K562 (cell line): ENCODE results near the gene DNAJC18. TPM values are rescaled to one million over a fixed set of nuclear protein-coding genes. Genes with fewer than 3 reads are reported as not detected.
A peak's percentile ranks its signal among the peaks of the same experiment; 100 is the strongest.

Experiments used
- ATAC-seq: fragments of 200-7000 bp; cut with Tn5 transposase; 3 replicates; pipeline ENCODE4 v1.9.1; 2020; ENCODE audit warnings: moderate library complexity
- BruUV-seq: library from RNA; stranded (reverse); fragments of 400-500 nt; replicated peaks from 2 replicates; lab custom pipeline; 2021; lab: Mats Ljungman, UMichigan
- CTCF ChIA-PET: fragments of 300-600 bp; formaldehyde crosslinking; extraction: SDS; loops from one replicate; lab custom pipeline; 2021; ENCODE audit warnings: low intra/inter-chr PET ratio; lab: Yijun Ruan, JAX
- POLR2A ChIA-PET: fragments of 300-600, 350-650 bp; sonication (Branson Sonifier 250); formaldehyde crosslinking; extraction: SDS; loops from one replicate; lab custom pipeline; 2021; ENCODE audit warnings: antibody characterized with exemption, inconsistent platforms; lab: Yijun Ruan, JAX
- DNase-seq, 4 experiments: peaks; one replicate each; pipeline versions ENCODE4 v3.0.0 to v3.0.0-alpha.2; 2011 to 2018; ENCODE audit warnings: low spot score in 3 of 4, mixed read lengths in 3 of 4; ENCODE audit errors: extremely low read depth in 1 of 4
- FAIRE-seq: peaks from 2 replicates; lab custom pipeline; 2011; peaks lifted over from hg19 to GRCh38; lab: Jason Lieb, UNC
- H2AFZ ChIP-seq: 2 replicates; pipeline ENCODE4 v1.6.0; 2011; ENCODE audit warnings: low read depth, low read length, control low read depth, inconsistent platforms
- H3K27ac ChIP-seq: fragments of 200-600 bp; 3 replicates; pipeline ENCODE4 v1.8.0; 2011; ENCODE audit warnings: low read depth, mild to moderate bottlenecking, control low read depth, inconsistent platforms, low read length, moderate library complexity, mixed read lengths; ENCODE audit errors: extremely low read depth
- H3K27me3 ChIP-seq, 2 experiments: fragments of 300-600 bp in 1 of 2; 2 replicates in 1 of 2; 3 replicates in 1 of 2; pipeline versions ENCODE4 v1.6.0 to v1.8.0; 2011; ENCODE audit warnings: inconsistent platforms in 2 of 2, low read length in 2 of 2, mild to moderate bottlenecking in 1 of 2, mixed read lengths in 1 of 2, moderate library complexity in 1 of 2; ENCODE audit not compliant: control insufficient read depth in 2 of 2, insufficient read depth in 2 of 2
- H3K36me3 ChIP-seq: fragments of 300-600 bp; 3 replicates; pipeline ENCODE4 v1.8.0; 2011; ENCODE audit warnings: mild to moderate bottlenecking, low read length, inconsistent platforms; ENCODE audit not compliant: control insufficient read depth, insufficient read depth
- H3K4me1 ChIP-seq, 2 experiments: fragments of 200-600 bp in 1 of 2; replicated peaks in 1 of 2; 2 replicates in 1 of 2; 3 replicates in 1 of 2; pipeline versions ENCODE4 v1.5.1 to v1.8.0; 2011; ENCODE audit warnings: inconsistent platforms in 2 of 2, low read length in 2 of 2, mild to moderate bottlenecking in 1 of 2, mixed read lengths in 1 of 2, moderate library complexity in 1 of 2; ENCODE audit not compliant: control insufficient read depth in 2 of 2, insufficient read depth in 2 of 2
- H3K4me2 ChIP-seq: 2 replicates; pipeline ENCODE4 v1.6.1; 2011; ENCODE audit warnings: low read length, control low read depth, inconsistent platforms, mixed read lengths; ENCODE audit not compliant: insufficient read depth
- H3K4me3 ChIP-seq: fragments of 200-600 bp; sonication (generic), shearing (Covaris generic); 2 replicates; pipeline ENCODE4 v1.5.1; 2016; ENCODE audit warnings: control low read depth, inconsistent platforms
- H3K79me2 ChIP-seq: fragments of 200-600 bp; 3 replicates; pipeline ENCODE4 v1.8.0; 2011; ENCODE audit warnings: low read length, inconsistent platforms; ENCODE audit not compliant: control insufficient read depth, insufficient read depth
- H3K9ac ChIP-seq, 2 experiments: 2 replicates each; pipeline versions ENCODE4 v1.6.0 to v1.6.1; 2011; ENCODE audit warnings: low read depth in 2 of 2, low read length in 2 of 2, control low read depth in 1 of 2, inconsistent platforms in 1 of 2, mild to moderate bottlenecking in 1 of 2, mixed read lengths in 1 of 2; ENCODE audit not compliant: insufficient read depth in 1 of 2
- H3K9me1 ChIP-seq: one replicate; pipeline ENCODE4 v1.6.0; 2011; ENCODE audit warnings: inconsistent platforms, mild to moderate bottlenecking, low read length, moderate library complexity; ENCODE audit not compliant: control insufficient read depth, insufficient read depth
- H3K9me3 ChIP-seq: replicated peaks from 2 replicates; pipeline ENCODE4 v1.5.1; 2011; ENCODE audit warnings: low read depth, low read length, inconsistent platforms; ENCODE audit not compliant: control insufficient read depth, insufficient read depth
- H4K20me1 ChIP-seq: replicated peaks from 2 replicates; pipeline ENCODE4 v1.6.1; 2011; ENCODE audit warnings: low read length, inconsistent platforms, mixed read lengths; ENCODE audit not compliant: control insufficient read depth, insufficient read depth
- CHD4 ChIP-seq: fragments of 200-600 bp; sonication (generic); IDR thresholded peaks from 3 replicates; pipeline ENCODE4 v1.6.1; 2012; ENCODE audit warnings: low read depth, mild to moderate bottlenecking, mixed read lengths, low read length, inconsistent platforms; ENCODE audit not compliant: insufficient read depth, insufficient replicate concordance, poor library complexity, severe bottlenecking
- FOSL1 ChIP-seq: fragments of 200-800 bp; sonication (Bioruptor generic); conservative IDR thresholded peaks from 2 replicates; pipeline ENCODE4 v1.6.1; 2016; ENCODE audit warnings: missing genetic modification characterization, missing compliant biosample characterization
- JUNB ChIP-seq: fragments of 450-650 bp; formaldehyde crosslinking; conservative IDR thresholded peaks from 2 replicates; pipeline ENCODE4 v1.4.0; 2020; ENCODE audit warnings: mild to moderate bottlenecking
- NR2C2 ChIP-seq, 2 experiments: fragments of 200-800 bp in 1 of 2; sonication (Bioruptor generic) in 1 of 2; sonication (generic) in 1 of 2; formaldehyde crosslinking in 1 of 2; IDR thresholded peaks; 2 replicates each; pipeline versions ENCODE4 v1.6.1 to v1.8.0; 2016 to 2022; ENCODE audit warnings: mild to moderate bottlenecking in 1 of 2, missing compliant biosample characterization in 1 of 2, missing genetic modification characterization in 1 of 2, missing genetic modification reagents in 1 of 2
- RBM25 ChIP-seq: fragments of 200-400 bp; formaldehyde crosslinking; IDR thresholded peaks from 2 replicates; pipeline ENCODE4 v1.6.1; 2018; ENCODE audit warnings: low read length, low read depth, moderate library complexity; ENCODE audit not compliant: severe bottlenecking
- WGBS: fragments of 100-300 bp; shearing (Covaris generic); methylation state at CpG from one replicate; pipeline ENCODE4 v1.1.6; 2016; ENCODE audit warnings: low coverage, mixed read lengths; ENCODE audit not compliant: insufficient coverage; ENCODE audit errors: missing lambda C conversion rate; 5-methylcytosine and 5-hydroxymethylcytosine counted together
- in situ Hi-C: fragments of 300-500 bp; cut with MboI; formaldehyde crosslinking; loops from 4 replicates; pipeline ENCODE4 v1.15.0; 2018; ENCODE audit warnings: inconsistent platforms, mixed read lengths
- intact Hi-C: fragments of 100-400 bp; cut with micrococcal nuclease; formaldehyde crosslinking; loops from 2 replicates; pipeline ENCODE4 v1.14.2; 2022
- polyA plus RNA-seq, 8 experiments: library from polyadenylated mRNA; depleted of rRNA in 4 of 8; stranded (reverse) in 5 of 8; unstranded in 3 of 8; fragments of >200 nt; fragmentation: Nextera tagmentation in 2 of 8; fragmentation: Illumina TruSeq in 1 of 8; extraction: Ambion mirVana in 2 of 8; extraction: Trizol in 1 of 8; gene quantifications; 2 replicates each; pipeline versions ENCODE4 v1.2.1 to v1.2.3, GENCODE V29; 2011 to 2014; ENCODE audit warnings: inconsistent platforms in 1 of 8, missing spikeins in 1 of 8
- total RNA-seq, 7 experiments: library from RNA; depleted of rRNA in 6 of 7; stranded (reverse); fragments of >200 nt in 6 of 7; fragmentation: Illumina TruSeq in 2 of 7; extraction: Trizol in 2 of 7; gene quantifications; 2 replicates each; pipeline versions ENCODE4 v1.2.1 to v1.2.3, GENCODE V29; 2011 to 2021; ENCODE audit warnings: low replicate concordance in 1 of 7
- TF ChIP-seq, protein P1 (sequence below), 2 experiments: fragments of 450-650 bp in 1 of 2; sonication (generic) in 1 of 2; formaldehyde crosslinking in 1 of 2; IDR thresholded peaks; 2 replicates each; pipeline versions ENCODE4 v1.7.1 to v1.9.0; 2016 to 2022; ENCODE audit warnings: inconsistent platforms in 1 of 2, mild to moderate bottlenecking in 1 of 2, missing genetic modification reagents in 1 of 2
- TF ChIP-seq, protein P2 (sequence below): fragments of 200-800 bp; sonication (Bioruptor generic); IDR thresholded peaks from 2 replicates; pipeline ENCODE4 v1.6.1; 2017; ENCODE audit warnings: missing genetic modification characterization, missing compliant biosample characterization

The DNAJC18 gene
- total and polyA plus RNA-seq, 9 of the 15 experiments (the other 6 are each of a cell fraction or from before 2014, with no cell fraction given): 1.5 to 13.3 (median 7.5) TPM

DNA sequence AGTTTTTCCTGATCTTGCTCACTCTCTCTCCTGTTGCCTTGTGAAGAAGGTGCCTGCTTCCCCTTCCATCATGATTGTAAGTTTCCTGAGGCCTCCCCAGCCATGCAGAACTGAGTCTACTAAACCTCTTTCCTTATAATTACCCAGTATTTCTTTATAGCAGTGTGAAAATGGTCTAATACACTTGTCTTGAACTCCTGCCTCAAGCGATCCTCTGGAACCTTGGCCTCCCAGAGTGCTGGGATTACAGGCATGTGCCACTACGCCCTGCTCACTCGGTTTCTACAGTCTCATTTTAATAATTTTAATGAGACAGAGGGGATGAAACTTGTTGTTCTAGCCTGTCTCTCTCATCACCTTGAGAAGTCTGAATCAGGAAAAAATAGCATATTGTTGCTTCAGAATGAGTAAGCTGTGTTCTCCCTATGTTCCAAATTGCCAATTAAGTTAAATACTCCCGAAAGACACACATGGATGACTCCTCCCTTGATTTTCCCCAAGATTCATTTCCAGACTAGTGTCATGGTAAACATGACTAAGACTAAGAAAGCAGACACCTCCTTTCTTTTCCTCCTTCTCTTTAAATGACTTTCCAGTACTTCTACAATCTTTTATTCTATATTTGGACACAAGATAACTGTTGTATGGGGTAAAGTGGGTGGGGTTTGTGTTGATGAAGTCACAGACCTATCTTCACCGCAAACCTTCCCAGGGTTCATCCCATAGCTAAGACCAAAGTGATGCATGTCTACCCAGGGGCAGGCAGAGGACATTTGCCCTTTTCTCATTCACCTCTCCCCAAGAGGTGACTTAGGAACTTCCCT lies 7.8 kb upstream of the DNAJC18 start:
- DNase-seq: peak in 1 of 4 experiments; percentile 49
- Histone ChIP-seq H3K9me3 (no peaks in the 10 kb centered on the region), H3K79me2 (no peaks in the 10 kb centered on the region), H3K27me3 (no peaks in the 10 kb centered on the region), H3K9ac (no peak overlapping the region), H4K20me1 (no peaks in the 10 kb centered on the region), H3K4me1 (peaks cover 0 to 11% of the 10 kb centered on the region in 2 experiments; a peak in 3 of 5 replicates), H3K4me2 (no peak overlapping the region; the same call in 1 of the 2 replicates), H3K9me1 (no peaks in the 10 kb centered on the region), H3K27ac (no peak overlapping the region), H3K4me3 (no peak overlapping the region), H2AFZ (peak overlapping the region; percentile 25; the same call in 1 of the 2 replicates), H3K36me3 (no peaks in the 10 kb centered on the region)
- in situ Hi-C loops: no loop called here
- 46% methylated on average over 5 of the region's 5 CpGs for WGBS
- ATAC-seq: peak; percentile 65
- BruUV-seq: no TSS peak
- CTCF ChIA-PET: no interaction called here
- intact Hi-C loops: no loop called here
- POLR2A ChIA-PET: interaction anchor here (0.6 kb wide), 2 partner anchors 34 to 151 kb away, joined by 3 read pairs; no protein-coding TSS in a partner anchor
- peak; percentile 69 for FAIRE-seq
- TF ChIP-seq, protein P1, sequence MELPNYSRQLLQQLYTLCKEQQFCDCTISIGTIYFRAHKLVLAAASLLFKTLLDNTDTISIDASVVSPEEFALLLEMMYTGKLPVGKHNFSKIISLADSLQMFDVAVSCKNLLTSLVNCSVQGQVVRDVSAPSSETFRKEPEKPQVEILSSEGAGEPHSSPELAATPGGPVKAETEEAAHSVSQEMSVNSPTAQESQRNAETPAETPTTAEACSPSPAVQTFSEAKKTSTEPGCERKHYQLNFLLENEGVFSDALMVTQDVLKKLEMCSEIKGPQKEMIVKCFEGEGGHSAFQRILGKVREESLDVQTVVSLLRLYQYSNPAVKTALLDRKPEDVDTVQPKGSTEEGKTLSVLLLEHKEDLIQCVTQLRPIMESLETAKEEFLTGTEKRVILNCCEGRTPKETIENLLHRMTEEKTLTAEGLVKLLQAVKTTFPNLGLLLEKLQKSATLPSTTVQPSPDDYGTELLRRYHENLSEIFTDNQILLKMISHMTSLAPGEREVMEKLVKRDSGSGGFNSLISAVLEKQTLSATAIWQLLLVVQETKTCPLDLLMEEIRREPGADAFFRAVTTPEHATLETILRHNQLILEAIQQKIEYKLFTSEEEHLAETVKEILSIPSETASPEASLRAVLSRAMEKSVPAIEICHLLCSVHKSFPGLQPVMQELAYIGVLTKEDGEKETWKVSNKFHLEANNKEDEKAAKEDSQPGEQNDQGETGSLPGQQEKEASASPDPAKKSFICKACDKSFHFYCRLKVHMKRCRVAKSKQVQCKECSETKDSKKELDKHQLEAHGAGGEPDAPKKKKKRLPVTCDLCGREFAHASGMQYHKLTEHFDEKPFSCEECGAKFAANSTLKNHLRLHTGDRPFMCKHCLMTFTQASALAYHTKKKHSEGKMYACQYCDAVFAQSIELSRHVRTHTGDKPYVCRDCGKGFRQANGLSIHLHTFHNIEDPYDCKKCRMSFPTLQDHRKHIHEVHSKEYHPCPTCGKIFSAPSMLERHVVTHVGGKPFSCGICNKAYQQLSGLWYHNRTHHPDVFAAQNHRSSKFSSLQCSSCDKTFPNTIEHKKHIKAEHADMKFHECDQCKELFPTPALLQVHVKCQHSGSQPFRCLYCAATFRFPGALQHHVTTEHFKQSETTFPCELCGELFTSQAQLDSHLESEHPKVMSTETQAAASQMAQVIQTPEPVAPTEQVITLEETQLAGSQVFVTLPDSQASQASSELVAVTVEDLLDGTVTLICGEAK (IDR thresholded peaks at IDR 0.05): no peak
- TF ChIP-seq, protein P1 (CRISPR knock-in tag; IDR thresholded peaks at IDR 0.05): no peak
- TF ChIP-seq RBM25 (no peak), CHD4 (no peak), FOSL1 (tag) (peak; percentile 80), NR2C2 (CRISPR knock-in tag; IDR thresholded peaks at IDR 0.05) (no peak), NR2C2 (tag; IDR thresholded peaks at IDR 0.05) (peak; percentile 44; the same call in 1 of the 2 replicates), JUNB (CRISPR knock-in tag) (no peak)
- TF ChIP-seq, protein P2, sequence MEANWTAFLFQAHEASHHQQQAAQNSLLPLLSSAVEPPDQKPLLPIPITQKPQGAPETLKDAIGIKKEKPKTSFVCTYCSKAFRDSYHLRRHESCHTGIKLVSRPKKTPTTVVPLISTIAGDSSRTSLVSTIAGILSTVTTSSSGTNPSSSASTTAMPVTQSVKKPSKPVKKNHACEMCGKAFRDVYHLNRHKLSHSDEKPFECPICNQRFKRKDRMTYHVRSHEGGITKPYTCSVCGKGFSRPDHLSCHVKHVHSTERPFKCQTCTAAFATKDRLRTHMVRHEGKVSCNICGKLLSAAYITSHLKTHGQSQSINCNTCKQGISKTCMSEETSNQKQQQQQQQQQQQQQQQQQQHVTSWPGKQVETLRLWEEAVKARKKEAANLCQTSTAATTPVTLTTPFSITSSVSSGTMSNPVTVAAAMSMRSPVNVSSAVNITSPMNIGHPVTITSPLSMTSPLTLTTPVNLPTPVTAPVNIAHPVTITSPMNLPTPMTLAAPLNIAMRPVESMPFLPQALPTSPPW (CRISPR knock-in tag): 0 out of 2 replicates have a peak, but pooled peaks have one; percentile 17
